Ishikawa (cell line): ENCODE results near the gene FARS2.

Experiments
- CEBPB ChIP-seq: IDR thresholded peaks from 2 replicates; pipeline ENCODE4 v1.6.1; 2012
- CREB1 ChIP-seq: IDR thresholded peaks from 2 replicates; pipeline ENCODE4 v1.6.1; 2012; ENCODE audit warnings: low read depth
- EGR1 ChIP-seq: IDR thresholded peaks from 2 replicates; pipeline ENCODE4 v1.6.1; 2012
- EP300 ChIP-seq: IDR thresholded peaks from 2 replicates; pipeline ENCODE4 v1.6.1; 2012; ENCODE audit warnings: borderline replicate concordance
- FOXM1 ChIP-seq: IDR thresholded peaks from 2 replicates; pipeline ENCODE4 v1.6.1; 2012; ENCODE audit warnings: low read depth, borderline replicate concordance
- MAX ChIP-seq: IDR thresholded peaks from 2 replicates; pipeline ENCODE4 v1.6.1; 2012
- NFIC ChIP-seq: IDR thresholded peaks from 2 replicates; pipeline ENCODE4 v1.6.1; 2012
- RAD21 ChIP-seq: IDR thresholded peaks from 2 replicates; pipeline ENCODE4 v1.6.1; 2012; ENCODE audit warnings: low read depth
- TAF1 ChIP-seq: IDR thresholded peaks from 2 replicates; pipeline ENCODE4 v1.6.1; 2012; ENCODE audit warnings: low read depth, mild to moderate bottlenecking
- TCF12 ChIP-seq: IDR thresholded peaks from 2 replicates; pipeline ENCODE4 v1.6.1; 2012; ENCODE audit warnings: low read depth
- TEAD4 ChIP-seq: IDR thresholded peaks from 2 replicates; pipeline ENCODE4 v1.6.1; 2012
- YY1 ChIP-seq: IDR thresholded peaks from 2 replicates; pipeline ENCODE4 v1.6.1; 2012; ENCODE audit warnings: low read depth
- ZBTB7A ChIP-seq: IDR thresholded peaks from 2 replicates; pipeline ENCODE4 v1.6.1; 2012; ENCODE audit warnings: low read depth
- TF ChIP-seq, protein P1 (sequence below): IDR thresholded peaks from 2 replicates; pipeline ENCODE4 v1.6.1; 2012; ENCODE audit warnings: low read depth, mild to moderate bottlenecking
- TF ChIP-seq, protein P2 (sequence below): IDR thresholded peaks from 2 replicates; pipeline ENCODE4 v1.6.1; 2012

Gene FARS2

GRCh38 chr6:5598123-5598522 lies 336.8 kb downstream of the FARS2 start:
- no peak for TF ChIP-seq TCF12
- no peak for TF ChIP-seq RAD21
- TF ChIP-seq EGR1 = no peak
- TF ChIP-seq, protein P1, sequence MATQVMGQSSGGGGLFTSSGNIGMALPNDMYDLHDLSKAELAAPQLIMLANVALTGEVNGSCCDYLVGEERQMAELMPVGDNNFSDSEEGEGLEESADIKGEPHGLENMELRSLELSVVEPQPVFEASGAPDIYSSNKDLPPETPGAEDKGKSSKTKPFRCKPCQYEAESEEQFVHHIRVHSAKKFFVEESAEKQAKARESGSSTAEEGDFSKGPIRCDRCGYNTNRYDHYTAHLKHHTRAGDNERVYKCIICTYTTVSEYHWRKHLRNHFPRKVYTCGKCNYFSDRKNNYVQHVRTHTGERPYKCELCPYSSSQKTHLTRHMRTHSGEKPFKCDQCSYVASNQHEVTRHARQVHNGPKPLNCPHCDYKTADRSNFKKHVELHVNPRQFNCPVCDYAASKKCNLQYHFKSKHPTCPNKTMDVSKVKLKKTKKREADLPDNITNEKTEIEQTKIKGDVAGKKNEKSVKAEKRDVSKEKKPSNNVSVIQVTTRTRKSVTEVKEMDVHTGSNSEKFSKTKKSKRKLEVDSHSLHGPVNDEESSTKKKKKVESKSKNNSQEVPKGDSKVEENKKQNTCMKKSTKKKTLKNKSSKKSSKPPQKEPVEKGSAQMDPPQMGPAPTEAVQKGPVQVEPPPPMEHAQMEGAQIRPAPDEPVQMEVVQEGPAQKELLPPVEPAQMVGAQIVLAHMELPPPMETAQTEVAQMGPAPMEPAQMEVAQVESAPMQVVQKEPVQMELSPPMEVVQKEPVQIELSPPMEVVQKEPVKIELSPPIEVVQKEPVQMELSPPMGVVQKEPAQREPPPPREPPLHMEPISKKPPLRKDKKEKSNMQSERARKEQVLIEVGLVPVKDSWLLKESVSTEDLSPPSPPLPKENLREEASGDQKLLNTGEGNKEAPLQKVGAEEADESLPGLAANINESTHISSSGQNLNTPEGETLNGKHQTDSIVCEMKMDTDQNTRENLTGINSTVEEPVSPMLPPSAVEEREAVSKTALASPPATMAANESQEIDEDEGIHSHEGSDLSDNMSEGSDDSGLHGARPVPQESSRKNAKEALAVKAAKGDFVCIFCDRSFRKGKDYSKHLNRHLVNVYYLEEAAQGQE = no peak
- no peak for TF ChIP-seq MAX
- TF ChIP-seq CREB1 = no peak
- TF ChIP-seq TAF1 = no peak
- no peak for TF ChIP-seq TEAD4
- no peak for TF ChIP-seq EP300
- TF ChIP-seq CEBPB = no peak
- TF ChIP-seq NFIC = no peak
- TF ChIP-seq ZBTB7A = no peak
- TF ChIP-seq YY1 = no peak
- no peak for TF ChIP-seq FOXM1

- TF ChIP-seq NFIC (no peak), TAF1 (no peak), ZBTB7A (no peak), EGR1 (no peak), RAD21 (no peak), TEAD4 (no peak), TCF12 (no peak), MAX (no peak), EP300 (no peak), YY1 (no peak), CREB1 (no peak), CEBPB (no peak), FOXM1 (no peak)
- TF ChIP-seq, protein P1 = no peak
- TF ChIP-seq, protein P2, sequence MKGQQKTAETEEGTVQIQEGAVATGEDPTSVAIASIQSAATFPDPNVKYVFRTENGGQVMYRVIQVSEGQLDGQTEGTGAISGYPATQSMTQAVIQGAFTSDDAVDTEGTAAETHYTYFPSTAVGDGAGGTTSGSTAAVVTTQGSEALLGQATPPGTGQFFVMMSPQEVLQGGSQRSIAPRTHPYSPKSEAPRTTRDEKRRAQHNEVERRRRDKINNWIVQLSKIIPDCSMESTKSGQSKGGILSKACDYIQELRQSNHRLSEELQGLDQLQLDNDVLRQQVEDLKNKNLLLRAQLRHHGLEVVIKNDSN = no peak
Measured at GRCh38 chr6:5599127-5599526, 337.8 kb downstream of the FARS2 start.

GRCh38 chr6:5605937-5606336 lies 344.6 kb downstream of the FARS2 start:
- TF ChIP-seq, protein P2 = no peak
- TF ChIP-seq TEAD4 (no peak), YY1 (no peak), FOXM1 (no peak)

GRCh38 chr6:5606546-5606945 lies 345.2 kb downstream of the FARS2 start:
- TF ChIP-seq EP300 (no peak), RAD21 (no peak)

DNA sequence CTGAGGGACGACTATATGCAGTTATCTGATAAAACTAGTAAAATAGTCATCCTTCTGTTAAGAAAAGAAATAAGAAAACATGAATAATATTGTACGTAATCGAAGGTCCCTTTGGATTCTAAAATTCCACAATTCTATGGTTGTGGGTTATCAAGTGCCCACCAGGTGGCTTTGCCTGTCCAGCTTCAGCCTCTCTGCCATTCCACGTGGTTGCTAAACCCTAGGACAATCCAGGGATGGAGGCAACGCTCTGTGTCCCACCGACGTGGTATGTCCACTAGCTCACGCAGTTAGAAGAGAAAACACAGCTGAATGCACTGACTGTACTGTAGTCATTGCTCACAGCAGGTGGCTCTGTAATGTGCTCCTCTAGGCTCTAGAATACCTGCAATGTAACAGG lies 349.3 kb downstream of the FARS2 start:
- TF ChIP-seq EP300 (no peak), TEAD4 (no peak), RAD21 (no peak), EGR1 (no peak), ZBTB7A (no peak), TAF1 (no peak), TCF12 (no peak), FOXM1 (no peak), NFIC (no peak), CREB1 (no peak), CEBPB (no peak), MAX (no peak), YY1 (no peak)
- TF ChIP-seq, protein P2 = no peak
- TF ChIP-seq, protein P1 = no peak
